GM21723 (cell line): ENCODE data around the gene WWC1.
"Not testable (repeated sequence)": the region's sequence is repeated elsewhere in the genome, so short reads cannot be mapped to it uniquely, and the experiment has no call there.

Source experiments
- ATAC-seq: cut with Tn5 transposase; IDR thresholded peaks from one replicate; pipeline ENCODE4 v1.9.1; 2021; ENCODE audit warnings: mild to moderate bottlenecking, moderate library complexity; ENCODE audit not compliant: unreplicated experiment

Gene WWC1

DNA sequence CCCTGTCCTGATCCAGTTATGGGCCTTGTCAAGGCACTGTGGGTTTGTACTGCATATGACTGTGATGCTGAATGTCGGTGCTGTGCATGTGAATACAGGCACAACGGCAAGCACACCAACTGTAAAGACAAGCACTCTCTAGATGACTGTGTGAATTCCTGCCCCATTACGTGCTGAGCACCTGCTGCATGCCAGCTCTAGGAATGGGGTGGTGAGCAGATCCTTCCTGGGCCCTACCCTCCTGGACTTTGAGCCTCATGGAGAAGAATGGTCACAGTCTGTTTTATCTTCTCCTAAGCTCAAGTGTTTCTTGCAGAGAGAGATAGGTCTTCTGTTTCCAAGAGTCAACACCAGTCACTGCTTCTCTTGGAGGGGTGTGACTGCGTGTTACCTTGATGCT lies 138.9 kb downstream of the WWC1 start:
- no peak for ATAC-seq

DNA sequence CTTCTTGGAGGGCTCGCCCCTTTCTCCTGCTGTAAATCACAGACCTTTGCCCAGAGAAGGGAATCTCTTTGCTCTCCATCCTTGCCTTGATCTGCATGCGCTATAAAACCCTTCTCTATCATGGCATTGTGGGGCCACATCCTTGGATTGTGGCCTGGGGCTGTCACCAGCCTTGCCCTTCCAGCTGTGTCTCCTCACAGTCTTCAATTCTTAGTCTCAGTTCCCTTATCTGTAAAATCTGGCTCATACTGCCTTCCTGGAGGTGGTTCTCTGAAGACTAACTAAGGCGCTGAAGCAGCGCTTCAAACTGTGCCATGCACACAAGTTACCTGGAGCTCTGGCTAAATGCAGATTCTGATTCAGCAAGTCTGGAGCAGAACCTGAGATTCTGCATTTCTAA lies 141.5 kb downstream of the WWC1 start:
- ATAC-seq: no peak

DNA sequence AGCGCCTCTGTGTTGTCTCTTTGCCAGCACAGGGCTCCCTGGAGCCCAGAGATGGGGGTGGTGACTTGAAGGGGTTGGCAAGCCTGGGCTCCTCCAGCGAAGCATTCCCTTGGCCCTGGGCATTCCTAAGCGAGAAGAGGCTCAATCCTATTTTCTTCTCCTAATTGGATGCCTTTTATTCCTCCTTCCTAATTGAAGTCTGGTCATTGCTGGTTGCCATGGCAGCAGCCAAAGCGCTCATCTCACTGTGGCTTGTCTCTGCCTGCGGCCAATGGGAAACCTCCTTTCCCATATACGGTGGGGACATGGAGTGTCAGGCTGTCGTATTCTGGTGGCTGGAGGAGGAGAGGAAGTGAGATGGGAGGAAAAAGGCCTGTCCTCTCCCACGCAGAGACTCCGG lies 142.6 kb downstream of the WWC1 start:
- no peak for ATAC-seq

DNA sequence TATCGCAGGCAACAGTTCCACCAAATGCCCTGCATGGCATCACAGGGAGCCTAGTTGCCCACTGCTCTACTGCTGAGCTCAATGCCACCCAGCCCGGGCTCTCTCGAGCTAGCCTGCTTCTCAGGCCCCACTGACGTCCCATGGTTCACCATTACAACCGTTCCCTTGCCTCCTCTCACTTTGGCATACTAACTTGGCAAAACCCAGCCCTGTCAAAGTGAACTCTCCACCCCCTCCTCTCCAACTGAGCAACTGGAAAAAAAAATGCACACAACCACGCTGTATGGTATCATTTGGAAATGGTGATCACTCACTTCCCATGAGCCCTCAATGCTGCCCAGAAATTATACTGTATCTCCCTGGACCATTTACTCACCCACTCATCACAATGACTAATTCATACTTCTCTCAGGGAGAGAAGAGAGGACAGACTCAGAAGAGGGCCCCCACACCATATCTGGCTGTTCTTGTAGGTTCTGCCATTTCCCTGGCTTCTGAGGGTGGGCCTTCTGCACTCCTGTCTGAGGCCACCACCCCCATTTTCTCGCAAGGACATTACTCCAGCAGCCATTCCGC lies 143.4 kb downstream of the WWC1 start:
- no peak for ATAC-seq

DNA sequence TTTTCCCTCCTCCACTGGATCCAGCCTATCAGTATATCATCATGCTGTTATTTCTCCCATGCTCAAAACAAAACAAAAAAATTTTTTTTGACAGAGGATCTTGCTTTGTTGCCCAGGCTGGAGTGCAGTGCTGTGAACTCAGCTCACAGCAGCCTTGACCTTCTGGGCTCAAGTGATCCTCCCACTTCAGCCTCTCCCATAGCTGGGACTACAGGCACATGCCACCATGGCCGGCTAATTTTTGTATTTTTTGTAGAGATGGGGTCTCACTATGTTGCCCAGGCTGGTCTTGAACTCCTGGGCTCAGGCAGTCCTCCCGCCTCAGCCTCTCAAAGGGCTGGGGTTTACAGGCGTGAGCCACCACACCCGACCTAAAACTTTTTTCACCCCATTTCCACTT lies 143.9 kb downstream of the WWC1 start:
- ATAC-seq: not testable (repeated sequence)

DNA sequence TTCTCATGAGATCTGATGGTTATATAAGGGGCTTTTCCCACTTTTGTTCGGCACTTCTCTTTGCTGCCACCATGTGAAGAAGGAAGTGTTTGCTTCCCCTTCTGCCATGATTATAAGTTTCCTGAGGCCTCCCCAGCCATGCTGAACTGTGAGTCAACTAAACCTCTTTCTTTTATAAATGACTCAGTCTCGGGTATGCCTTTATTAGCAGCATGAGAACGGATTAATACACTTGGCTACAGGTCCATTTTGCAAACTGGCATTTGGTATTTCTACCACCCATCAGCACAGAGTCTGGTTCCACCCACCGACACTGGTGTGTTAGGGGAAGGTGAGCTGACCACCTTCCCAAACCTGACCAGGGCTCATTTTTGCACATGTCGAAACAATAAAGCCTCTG lies 146.9 kb downstream of the WWC1 start:
- no peak for ATAC-seq

DNA sequence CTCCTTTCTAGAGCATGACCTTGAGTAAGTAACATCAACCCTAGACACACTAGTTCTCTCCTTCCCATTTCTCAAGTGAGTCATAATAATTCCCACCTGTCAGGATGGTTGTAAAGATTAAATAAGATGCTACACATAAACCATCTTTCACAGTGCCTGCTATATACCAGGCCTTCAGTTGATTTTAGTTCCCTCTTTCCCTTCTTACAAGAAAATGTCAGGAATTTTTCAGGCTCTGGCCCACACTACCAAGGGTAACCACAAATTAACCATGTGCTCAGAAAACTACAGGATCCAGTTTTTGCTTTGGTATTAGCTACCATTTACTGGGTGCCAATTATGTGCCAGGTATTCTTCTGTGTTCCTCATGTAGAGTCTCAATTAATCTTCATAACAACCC lies 152.1 kb downstream of the WWC1 start:
- ATAC-seq: no peak

DNA sequence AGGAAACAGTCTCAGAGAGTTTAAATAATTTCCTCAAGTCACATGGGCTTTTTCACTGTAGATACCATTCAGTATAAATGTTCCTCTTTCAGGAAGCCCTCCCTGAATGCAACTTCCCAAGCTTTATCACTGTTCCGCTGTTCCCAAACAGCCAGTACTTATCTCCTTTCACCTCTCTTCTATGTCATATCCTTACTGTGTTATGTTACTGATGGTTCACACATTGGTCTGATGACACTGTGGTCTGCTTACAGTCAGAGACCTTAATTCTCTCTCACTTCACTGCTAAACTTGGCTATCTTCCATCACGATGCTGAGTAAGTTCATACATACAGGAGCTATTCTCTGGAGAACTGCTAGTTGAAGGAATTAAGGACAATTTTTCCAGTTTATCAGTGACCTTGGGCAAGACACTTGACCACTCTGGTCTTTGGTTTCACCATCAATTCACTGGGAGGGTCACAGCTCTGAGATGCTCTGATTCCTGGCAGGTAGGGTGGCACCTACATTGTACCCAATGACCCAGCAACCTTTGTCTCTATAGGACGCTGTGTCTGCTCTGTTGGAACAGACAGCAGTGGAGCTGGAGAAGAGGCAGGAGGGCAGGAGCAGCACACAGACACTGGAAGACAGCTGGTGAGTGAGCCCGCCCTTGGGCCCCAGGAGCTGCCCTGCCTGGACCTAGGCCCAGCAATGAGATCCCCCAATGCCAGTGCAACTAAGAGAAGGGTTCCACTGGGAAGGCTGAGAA lies 152.7 kb downstream of the WWC1 start:
- ATAC-seq: no peak

DNA sequence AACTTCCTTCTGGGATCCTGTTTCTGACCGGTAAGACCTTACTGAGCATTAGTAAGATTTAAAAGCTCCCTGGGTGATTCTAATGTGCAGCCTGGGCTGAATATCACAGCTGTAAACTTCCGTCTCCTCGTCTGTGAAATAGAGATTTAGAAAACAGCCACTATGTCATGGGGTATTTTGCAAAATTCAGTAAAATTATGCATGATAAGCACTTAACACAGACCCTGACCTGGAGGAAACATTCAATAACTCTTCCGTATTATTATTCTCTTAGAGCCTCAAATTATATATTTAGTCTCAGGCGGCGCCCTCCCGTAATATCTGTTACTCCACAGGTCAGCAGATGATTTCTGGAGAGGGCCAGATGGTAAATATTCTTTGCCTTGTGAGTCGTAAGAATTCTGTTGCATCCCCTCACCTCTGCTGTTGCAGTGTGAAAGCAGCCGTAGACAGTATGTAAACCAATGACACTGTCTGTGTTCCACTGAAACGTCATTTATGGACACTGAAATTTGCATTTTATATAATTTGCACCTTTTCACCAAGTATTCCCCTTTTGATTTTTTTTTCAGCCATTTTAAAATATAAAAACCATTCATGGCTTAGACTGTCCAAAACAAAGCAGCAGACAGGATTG lies 155.7 kb downstream of the WWC1 start:
- ATAC-seq: no peak

DNA sequence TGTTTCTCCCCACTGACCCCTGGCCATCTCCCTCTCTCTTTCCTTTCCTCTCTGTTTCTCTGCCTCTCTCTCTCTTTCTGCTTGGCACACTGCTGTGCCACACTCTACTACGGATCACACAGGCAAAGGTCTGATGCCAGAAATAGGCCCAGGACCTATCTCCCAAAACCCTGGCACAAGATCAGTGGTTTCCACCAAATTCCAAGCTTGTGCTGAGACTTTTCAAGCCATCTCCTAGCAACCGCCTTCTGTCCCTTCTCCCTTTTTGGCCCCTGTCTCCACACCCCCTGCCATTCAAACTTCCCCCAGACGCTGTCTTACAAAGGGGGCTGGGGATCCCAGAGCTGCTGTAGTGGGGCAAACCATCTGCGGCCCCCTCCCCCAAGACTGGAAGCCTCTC lies 156.4 kb downstream of the WWC1 start:
- no peak for ATAC-seq

DNA sequence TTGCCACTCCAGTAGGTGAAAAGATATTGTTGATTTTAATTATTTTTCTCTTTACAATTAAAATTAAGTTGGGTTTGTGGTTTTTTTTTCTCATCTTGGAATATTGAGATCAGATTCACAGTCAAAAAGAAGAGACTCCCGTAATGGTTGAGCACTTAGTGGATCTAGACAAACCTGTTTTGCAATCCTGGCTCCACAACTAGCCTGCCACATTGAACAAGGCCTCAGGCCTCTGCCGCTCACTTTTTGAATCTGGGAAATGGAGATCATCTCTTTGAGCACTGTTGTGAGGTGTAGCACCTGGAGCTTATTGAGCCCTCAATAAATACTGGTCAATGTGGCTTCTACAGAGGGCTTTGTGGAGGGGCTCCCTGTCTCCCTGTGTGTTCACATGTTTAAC lies 157.7 kb downstream of the WWC1 start:
- ATAC-seq: no peak

DNA sequence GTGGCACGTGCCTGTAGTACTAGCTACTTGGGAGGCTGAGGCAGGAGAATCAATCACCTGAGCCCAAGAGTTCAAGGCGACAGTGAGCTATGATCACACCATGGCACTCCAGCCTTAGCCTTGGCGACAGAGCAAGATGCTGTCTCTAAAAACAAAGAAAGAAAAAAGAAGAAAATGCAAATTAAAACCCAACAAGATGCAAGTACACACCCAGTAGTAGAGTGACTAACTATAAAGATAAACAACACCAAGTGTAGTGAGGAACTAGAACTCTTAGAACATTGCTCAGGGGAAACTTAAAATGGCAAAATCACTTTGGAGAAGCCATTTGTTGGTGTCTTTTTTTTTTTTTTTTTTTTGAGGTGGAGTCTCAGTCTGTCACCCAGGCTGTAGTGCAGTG lies 160.1 kb downstream of the WWC1 start:
- ATAC-seq: no peak

DNA sequence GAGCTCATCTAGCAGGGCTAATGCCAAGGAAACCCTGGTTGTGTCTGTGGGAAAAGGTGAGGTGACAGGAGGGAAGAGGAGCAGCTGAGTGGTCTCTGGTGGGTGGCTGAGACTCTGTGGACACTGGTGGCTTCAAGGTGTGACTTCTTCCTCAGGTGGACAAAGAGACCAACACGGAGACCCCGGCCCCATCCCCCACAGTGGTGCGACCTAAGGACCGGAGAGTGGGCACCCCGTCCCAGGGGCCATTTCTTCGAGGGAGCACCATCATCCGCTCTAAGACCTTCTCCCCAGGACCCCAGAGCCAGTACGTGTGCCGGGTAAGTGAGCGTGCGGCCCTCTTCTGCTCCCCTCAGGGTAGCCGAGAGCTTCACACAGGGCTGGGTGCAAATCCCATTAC lies 163.8 kb downstream of the WWC1 start:
- no peak for ATAC-seq

DNA sequence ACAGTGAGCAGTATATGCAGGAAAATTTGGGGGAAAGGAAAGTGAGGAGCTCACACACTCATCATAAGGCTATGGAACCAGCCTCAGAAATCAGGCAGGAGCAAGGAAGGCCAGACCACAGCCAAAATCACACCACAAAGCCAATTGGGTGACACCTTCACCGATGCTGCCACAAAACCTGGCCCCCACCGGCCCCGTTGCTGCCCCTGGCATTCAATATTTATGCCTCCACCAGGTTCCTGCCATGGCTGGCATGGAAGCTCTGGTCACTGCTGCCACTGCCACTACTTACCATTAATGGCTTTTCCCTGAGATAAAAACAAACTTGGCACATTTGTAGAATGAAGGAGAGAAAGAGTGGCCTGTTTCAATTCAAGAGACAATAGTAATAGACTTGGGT lies 166.1 kb downstream of the WWC1 start:
- ATAC-seq: no peak

DNA sequence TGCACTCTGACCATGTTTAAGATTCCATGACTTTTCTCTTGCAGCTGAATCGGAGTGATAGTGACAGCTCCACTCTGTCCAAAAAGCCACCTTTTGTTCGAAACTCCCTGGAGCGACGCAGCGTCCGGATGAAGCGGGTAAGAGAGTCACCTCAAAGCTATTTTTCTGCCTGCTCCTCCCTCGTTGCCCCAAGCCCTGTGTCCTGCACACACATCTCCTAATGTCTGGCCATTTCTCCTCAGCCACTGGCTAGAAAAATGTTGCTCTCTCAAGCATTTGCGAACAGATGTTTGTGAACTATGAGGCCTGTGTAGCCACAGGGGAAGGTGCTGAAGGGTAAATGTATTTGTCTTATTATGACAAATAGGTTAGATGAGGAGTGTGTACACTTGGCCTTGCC lies 169.2 kb downstream of the WWC1 start:
- ATAC-seq: no peak

DNA sequence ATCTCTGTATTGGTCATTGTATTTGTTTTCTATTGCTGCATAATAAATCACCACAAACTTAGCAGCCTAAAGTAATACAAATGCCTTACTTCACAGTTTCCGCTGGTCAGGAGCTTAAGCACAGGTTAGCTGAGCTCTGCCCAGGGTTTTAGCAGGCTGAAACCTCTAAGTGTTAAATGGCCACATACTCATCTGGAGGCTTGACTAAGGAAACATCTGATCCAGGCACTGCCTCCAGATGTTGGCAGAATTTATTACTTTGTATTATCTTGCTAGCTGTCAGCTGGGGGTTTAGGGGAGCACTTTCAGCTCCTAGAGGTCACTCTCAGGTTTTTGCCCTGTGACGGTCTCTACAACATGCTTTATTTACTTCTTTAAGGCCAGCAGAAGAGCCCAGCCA lies 171.6 kb downstream of the WWC1 start:
- ATAC-seq: no peak

DNA sequence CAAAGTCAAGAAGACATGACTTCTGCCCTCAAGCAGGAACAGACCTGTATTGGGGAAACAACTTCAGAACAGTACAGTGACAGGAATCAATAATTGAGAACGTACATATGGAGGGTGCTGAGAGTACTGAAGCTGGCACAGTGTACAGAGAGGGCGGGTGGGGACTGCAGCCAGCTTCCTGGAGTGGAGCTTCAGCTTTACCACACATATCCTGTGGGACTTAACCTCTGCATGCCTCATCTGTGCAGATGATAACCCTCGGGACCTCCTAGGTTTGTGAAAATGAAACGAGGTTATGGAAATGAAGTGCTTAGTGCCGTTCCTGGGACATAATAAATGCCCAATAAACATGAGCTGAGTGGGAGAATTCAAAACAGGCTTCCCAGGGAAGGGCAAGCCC lies 172.8 kb downstream of the WWC1 start:
- ATAC-seq: no peak

DNA sequence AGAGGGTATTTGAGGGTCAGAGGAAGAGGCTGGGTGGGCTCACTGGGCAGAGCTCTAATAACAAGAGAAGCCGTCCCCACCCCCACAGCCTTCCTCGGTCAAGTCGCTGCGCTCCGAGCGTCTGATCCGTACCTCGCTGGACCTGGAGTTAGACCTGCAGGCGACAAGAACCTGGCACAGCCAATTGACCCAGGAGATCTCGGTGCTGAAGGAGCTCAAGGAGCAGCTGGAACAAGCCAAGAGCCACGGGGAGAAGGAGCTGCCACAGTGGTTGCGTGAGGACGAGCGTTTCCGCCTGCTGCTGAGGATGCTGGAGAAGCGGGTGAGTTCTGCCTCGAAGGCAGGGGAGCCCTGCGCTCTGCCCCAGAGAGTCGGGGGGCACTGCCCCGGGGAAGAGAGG lies 173.2 kb downstream of the WWC1 start:
- ATAC-seq: no peak

DNA sequence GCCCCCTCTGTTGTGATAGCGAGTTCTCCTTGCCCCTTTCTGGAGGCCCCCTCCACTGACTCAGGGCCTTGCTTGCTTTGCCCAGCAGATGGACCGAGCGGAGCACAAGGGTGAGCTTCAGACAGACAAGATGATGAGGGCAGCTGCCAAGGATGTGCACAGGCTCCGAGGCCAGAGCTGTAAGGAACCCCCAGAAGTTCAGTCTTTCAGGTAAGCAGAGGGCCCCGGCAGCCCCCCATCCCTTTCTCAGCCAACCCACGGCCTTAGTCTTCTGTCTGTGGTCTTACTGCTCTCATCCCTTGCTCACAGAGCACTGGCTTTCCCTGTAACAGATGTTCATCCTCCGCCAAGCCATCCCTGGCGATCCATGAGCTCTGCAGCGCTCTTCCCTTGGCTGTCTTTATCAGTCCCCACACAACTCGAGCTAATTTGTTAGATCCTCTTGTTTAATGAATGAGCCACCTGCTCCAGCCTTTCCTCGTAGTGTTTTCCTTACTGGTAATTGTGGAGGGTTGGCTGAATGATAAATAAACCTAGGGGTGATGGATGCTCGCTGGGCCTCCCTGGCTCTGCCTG lies 176.4 kb downstream of the WWC1 start:
- ATAC-seq: no peak

DNA sequence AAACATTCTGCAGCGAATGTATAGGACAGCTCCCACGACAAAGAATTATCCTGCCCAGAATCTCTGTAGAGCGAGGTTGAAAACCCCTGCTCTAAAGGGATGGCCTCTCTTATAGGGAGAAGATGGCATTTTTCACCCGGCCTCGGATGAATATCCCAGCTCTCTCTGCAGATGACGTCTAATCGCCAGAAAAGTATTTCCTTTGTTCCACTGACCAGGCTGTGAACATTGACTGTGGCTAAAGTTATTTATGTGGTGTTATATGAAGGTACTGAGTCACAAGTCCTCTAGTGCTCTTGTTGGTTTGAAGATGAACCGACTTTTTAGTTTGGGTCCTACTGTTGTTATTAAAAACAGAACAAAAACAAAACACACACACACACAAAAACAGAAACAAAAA lies 177.4 kb downstream of the WWC1 start:
- ATAC-seq: no peak

DNA sequence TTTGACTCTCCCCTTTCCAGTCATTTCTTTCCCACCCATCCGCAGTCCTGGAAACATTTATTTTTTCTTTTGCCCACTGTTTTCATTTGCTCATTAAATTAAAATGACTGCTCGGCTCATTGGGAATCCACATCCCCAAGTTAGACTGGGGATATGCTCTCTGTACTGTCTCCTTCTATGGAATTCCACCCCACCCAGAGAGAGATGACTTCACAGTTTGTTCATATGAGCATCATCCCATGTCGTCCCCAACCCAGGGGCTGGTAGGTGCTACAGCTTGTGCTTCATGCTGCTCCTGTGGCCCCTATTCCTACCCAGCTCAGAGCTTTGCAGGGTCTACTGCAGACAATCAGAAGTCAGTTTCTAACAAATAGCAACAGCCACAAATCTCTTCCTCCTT lies 178.4 kb downstream of the WWC1 start:
- ATAC-seq: no peak

DNA sequence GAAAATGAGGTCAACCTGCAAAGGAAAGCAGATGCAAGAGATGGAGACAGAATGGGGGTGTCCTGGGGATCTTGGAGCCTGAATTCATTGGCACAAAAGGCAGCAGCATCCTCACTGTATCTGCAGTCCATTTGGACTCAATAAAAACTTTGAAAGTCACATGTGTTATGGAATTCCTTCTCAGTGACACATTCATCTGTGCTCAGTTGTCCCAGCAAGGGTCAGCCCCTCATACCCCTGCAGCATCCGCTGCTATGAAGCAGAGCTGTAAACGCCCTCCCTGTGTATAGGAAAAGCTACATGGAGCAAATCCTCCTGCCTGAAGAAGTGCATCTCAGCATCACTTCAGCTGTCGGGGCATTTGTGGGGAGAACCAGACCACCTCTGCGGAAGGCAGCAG lies 180.3 kb downstream of the WWC1 start:
- ATAC-seq: no peak
